MCF 10A (cell line): Measurements from ENCODE around the gene CXCR2. TPM values are rescaled to one million over a fixed set of nuclear protein-coding genes. Genes with fewer than 3 reads are reported as not detected.

Experiments
- BruUV-seq: library from RNA; stranded (reverse); fragments of 400-500 nt; replicated peaks from 2 replicates; lab custom pipeline; 2021; lab: Mats Ljungman, UMichigan
- CTCF ChIA-PET: fragments of 300-600 bp; sonication (Branson Sonifier 250); formaldehyde crosslinking; extraction: SDS; loops from one replicate; lab custom pipeline; 2021; ENCODE audit warnings: antibody characterized with exemption, inconsistent platforms; lab: Yijun Ruan, JAX
- POLR2A ChIA-PET: fragments of 300-600, 350-650 bp; sonication (Branson Sonifier 250); formaldehyde crosslinking; extraction: SDS; loops from one replicate; lab custom pipeline; 2020; ENCODE audit warnings: antibody characterized with exemption, inconsistent platforms; lab: Yijun Ruan, JAX
- DNase-seq: peaks from one replicate; pipeline ENCODE4 v3.0.0-alpha.2; 2018; ENCODE audit not compliant: unreplicated experiment
- H3K27ac Mint-ChIP-seq: one replicate; pipeline ENCODE4 v1.8.0; 2022; ENCODE audit warnings: mild to moderate bottlenecking, low read depth, mixed read lengths; ENCODE audit not compliant: unreplicated experiment
- H3K27me3 Mint-ChIP-seq: one replicate; pipeline ENCODE4 v1.8.0; 2022; ENCODE audit warnings: mixed read lengths; ENCODE audit not compliant: insufficient read depth, unreplicated experiment
- H3K36me3 Mint-ChIP-seq: one replicate; pipeline ENCODE4 v1.8.0; 2022; ENCODE audit warnings: mild to moderate bottlenecking, moderate library complexity, mixed read lengths; ENCODE audit not compliant: insufficient read depth, unreplicated experiment
- H3K4me1 Mint-ChIP-seq: one replicate; pipeline ENCODE4 v1.8.0; 2022; ENCODE audit warnings: mixed read lengths; ENCODE audit not compliant: insufficient read depth, unreplicated experiment
- H3K4me3 Mint-ChIP-seq: one replicate; pipeline ENCODE4 v1.8.0; 2022; ENCODE audit warnings: mild to moderate bottlenecking, moderate library complexity, mixed read lengths; ENCODE audit not compliant: unreplicated experiment
- H3K9me3 Mint-ChIP-seq: one replicate; pipeline ENCODE4 v1.8.0; 2022; ENCODE audit warnings: mixed read lengths; ENCODE audit not compliant: unreplicated experiment
- intact Hi-C: fragments of 100-400 bp; cut with micrococcal nuclease; formaldehyde crosslinking; loops from 2 replicates; pipeline ENCODE4 v1.14.1; 2022
- total RNA-seq: library from RNA; stranded (reverse); gene quantifications from 2 replicates; pipeline ENCODE4 v1.2.3, GENCODE V29; 2022
- TF ChIP-seq, protein P1 (sequence below): fragments of 200-600 bp; IDR thresholded peaks from one replicate; pipeline ENCODE4 v1.8.0; 2022; ENCODE audit warnings: antibody characterized with exemption, mild to moderate bottlenecking; ENCODE audit not compliant: unreplicated experiment

The CXCR2 gene
- total RNA-seq, 1 experiment from 2014 or later, result not detected

DNA sequence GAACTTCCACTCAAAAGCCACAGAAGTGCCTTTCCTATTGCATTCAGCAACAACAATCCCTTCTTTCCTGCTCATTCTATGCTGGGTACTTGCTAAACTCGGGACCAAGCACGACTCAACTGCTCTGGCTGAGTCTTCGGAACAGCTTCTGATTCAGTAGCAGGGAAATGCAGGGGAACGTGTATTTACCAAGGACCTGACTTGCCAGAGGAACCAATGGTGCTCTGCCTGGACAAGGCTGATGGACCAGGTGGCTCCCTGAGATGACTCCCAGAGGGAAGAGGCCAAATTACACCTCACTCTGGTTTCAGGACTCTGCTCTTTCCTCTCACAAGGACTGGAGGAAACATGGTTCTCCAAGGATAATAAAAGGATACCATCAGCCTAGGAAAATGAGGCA lies 12.2 kb downstream of the CXCR2 start:
- H3K4me1 Mint-ChIP-seq, result no peaks in the 10 kb centered on the region
- H3K4me3 Mint-ChIP-seq, result no peak overlapping the region
- TF ChIP-seq, protein P1, sequence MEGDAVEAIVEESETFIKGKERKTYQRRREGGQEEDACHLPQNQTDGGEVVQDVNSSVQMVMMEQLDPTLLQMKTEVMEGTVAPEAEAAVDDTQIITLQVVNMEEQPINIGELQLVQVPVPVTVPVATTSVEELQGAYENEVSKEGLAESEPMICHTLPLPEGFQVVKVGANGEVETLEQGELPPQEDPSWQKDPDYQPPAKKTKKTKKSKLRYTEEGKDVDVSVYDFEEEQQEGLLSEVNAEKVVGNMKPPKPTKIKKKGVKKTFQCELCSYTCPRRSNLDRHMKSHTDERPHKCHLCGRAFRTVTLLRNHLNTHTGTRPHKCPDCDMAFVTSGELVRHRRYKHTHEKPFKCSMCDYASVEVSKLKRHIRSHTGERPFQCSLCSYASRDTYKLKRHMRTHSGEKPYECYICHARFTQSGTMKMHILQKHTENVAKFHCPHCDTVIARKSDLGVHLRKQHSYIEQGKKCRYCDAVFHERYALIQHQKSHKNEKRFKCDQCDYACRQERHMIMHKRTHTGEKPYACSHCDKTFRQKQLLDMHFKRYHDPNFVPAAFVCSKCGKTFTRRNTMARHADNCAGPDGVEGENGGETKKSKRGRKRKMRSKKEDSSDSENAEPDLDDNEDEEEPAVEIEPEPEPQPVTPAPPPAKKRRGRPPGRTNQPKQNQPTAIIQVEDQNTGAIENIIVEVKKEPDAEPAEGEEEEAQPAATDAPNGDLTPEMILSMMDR, result no peak
- no peak overlapping the region for H3K27ac Mint-ChIP-seq
- H3K36me3 Mint-ChIP-seq, result no peaks in the 10 kb centered on the region
- POLR2A ChIA-PET, result no interaction called here
- BruUV-seq, result no TSS peak
- CTCF ChIA-PET, result no interaction called here
- H3K9me3 Mint-ChIP-seq, result no peaks in the 10 kb centered on the region
- H3K27me3 Mint-ChIP-seq, result peaks cover 37% of the 10 kb centered on the region
- intact Hi-C loops, result no loop called here
- DNase-seq, result no peak

DNA sequence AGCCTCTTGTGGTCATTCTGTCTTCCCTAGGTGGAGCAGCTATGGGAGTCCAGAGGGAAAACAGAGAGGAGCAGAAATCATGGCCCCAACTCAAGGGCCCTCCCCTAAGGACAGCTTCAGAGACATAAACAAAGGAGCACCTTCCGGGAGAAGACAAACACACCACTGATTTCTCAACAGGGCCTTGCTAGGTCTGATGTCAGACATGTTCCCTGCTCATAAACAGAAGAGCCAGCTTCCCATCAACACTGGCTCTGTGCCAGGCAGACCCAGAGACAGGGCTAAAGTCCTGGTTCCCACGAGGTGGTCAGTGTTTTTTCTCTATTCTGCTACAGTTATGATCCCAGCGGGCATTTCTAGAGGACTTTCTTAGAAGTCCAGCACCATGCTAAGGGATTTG lies 19.3 kb downstream of the CXCR2 start:
- TF ChIP-seq, protein P1, result no peak
- Mint-ChIP-seq H3K4me3 (no peak overlapping the region), H3K9me3 (no peaks in the 10 kb centered on the region), H3K27ac (no peak overlapping the region), H3K4me1 (peaks cover 23% of the 10 kb centered on the region), H3K27me3 (no peaks in the 10 kb centered on the region), H3K36me3 (no peaks in the 10 kb centered on the region)
- intact Hi-C loops, result no loop called here
- ChIA-PET POLR2A (no interaction called here), CTCF (interaction anchor here (0.6 kb wide), 1 partner anchor 184 kb away, joined by 3 read pairs; no protein-coding TSS in a partner anchor)
- BruUV-seq, result no TSS peak
- peak; percentile 91 for DNase-seq

DNA sequence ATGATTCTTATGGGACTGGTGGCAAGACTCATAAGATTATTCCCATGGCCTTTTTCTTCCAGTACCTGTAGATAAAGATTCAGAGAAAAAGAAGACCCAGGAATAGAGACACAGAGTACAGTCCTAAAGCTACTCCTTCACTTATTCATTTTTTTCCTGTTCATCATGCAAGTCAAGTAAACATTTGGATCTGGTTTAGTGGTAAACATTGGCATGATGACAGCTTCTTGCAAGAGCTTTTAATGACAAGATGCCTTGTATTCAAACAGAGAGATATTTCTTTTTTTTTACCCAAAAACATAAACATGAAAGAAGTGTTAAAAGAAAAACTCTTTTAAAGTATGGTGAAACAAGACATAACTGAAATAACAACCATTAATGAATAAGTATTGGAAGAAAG lies 20.2 kb downstream of the CXCR2 start:
- CTCF ChIA-PET, result interaction anchor here (0.6 to 0.7 kb wide), 4 partner anchors 27 to 230 kb away, joined by 3 to 6 read pairs (median 5); no protein-coding TSS in a partner anchor
- H3K36me3 Mint-ChIP-seq, result no peaks in the 10 kb centered on the region
- intact Hi-C loops, result no loop called here
- no peaks in the 10 kb centered on the region for H3K9me3 Mint-ChIP-seq
- H3K4me1 Mint-ChIP-seq, result peaks cover 26% of the 10 kb centered on the region
- no TSS peak for BruUV-seq
- TF ChIP-seq, protein P1, result no peak
- no peaks in the 10 kb centered on the region for H3K27me3 Mint-ChIP-seq
- no peak overlapping the region for H3K27ac Mint-ChIP-seq
- DNase-seq, result no peak
- POLR2A ChIA-PET, result interaction anchor here (0.7 kb wide), 2 partner anchors 19 to 333 kb away, joined by 3 read pairs; no protein-coding TSS in a partner anchor
- no peak overlapping the region for H3K4me3 Mint-ChIP-seq

DNA sequence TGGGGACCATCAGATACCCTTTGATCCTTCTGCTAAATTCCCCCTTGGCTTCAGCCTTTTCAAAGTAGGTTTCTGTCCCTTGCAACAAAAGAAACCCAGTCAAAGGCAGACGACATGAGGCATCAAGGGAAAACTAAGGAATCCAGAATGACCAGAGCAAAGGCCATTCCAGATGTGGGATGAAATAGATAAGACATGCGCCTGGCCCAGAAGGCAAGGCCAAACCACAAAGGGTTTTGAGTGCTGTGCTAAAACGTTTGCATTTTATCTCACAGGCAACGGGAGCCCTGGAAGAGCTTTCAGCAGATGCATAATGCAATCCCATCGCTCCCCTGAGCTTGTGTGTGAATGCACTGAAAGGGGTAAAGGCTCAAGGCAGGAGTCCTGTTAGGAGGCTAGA lies 23.3 kb downstream of the CXCR2 start:
- Mint-ChIP-seq H3K27ac (no peak overlapping the region), H3K36me3 (no peaks in the 10 kb centered on the region), H3K9me3 (no peaks in the 10 kb centered on the region), H3K4me1 (peaks cover 45% of the 10 kb centered on the region), H3K4me3 (no peak overlapping the region), H3K27me3 (no peaks in the 10 kb centered on the region)
- no peak for DNase-seq
- TF ChIP-seq, protein P1, result no peak
- no TSS peak for BruUV-seq
- ChIA-PET POLR2A (interaction anchor here (0.6 kb wide), 1 partner anchor 55 kb away, joined by 3 read pairs; no protein-coding TSS in a partner anchor), CTCF (interaction anchor here (1.0 kb wide), 1 partner anchor 20 kb away, joined by 3 read pairs; no protein-coding TSS in a partner anchor)
- intact Hi-C loops, result no loop called here
